ENCODE measurements around the gene TRHDE. TPM values are rescaled to one million over a fixed set of nuclear protein-coding genes. Genes with fewer than 3 reads are reported as not detected.

Gene TRHDE
- total and polyA plus RNA-seq, 2 of the 13 experiments (the other 11 are each of a cell fraction or from before 2014, with no cell fraction given): not detected

GRCh38 chr12:72677139-72677538 lies 405.0 kb downstream of the TRHDE start:
- in situ Hi-C loops (cut with HindIII; ENCODE audit: extremely low pct_ligation_motif_present, low pct_unique_long_range_greater_than_20kb) (no loop called here), intact Hi-C loops (cut with micrococcal nuclease; ENCODE audit: unreplicated experiment) (no loop called here)
- Histone ChIP-seq H3K4me2 (ENCODE audit: low read depth, low read length) (no peak overlapping the region), H3K79me2 (ENCODE audit: insufficient read depth, low read length) (no peaks in the 10 kb centered on the region), H3K36me3 (replicated peaks in 1 of 2; ENCODE audit: control insufficient read depth in 1 of 2, insufficient read depth in 2 of 2, low read length in 2 of 2) (no peaks in the 10 kb centered on the region), H3K9ac (ENCODE audit: insufficient read depth, low read depth, low read length) (no peak overlapping the region), H3K4me1 (ENCODE audit: insufficient read depth, low read length) (no peaks in the 10 kb centered on the region), H2AFZ (ENCODE audit: low read length) (no peak overlapping the region), H3K9me3 (ENCODE audit: low read length) (peaks cover 10% of the 10 kb centered on the region), H3K4me3 (replicated peaks in 1 of 3; ENCODE audit: insufficient read depth in 1 of 3, low read depth in 2 of 3, low read length in 3 of 3) (no peak overlapping the region), H3K27ac (ENCODE audit: extremely low read length, insufficient read depth, low read length) (no peak overlapping the region), H4K20me1 (ENCODE audit: insufficient read depth, low read length) (no peaks in the 10 kb centered on the region), H3K27me3 (ENCODE audit: control insufficient read depth in 1 of 2, insufficient read depth in 2 of 2, low read length in 2 of 2) (no peaks in the 10 kb centered on the region)
- ATAC-seq (no peak), FAIRE-seq (no peak), DNase-seq (ENCODE audit: low spot score) (no peak)
- POLR2A ChIA-PET: no interaction called here
- BruUV-seq (replicated peaks): no TSS peak
- no peak for TF ChIP-seq ARNTL (CRISPR knock-in tag; IDR thresholded peaks at IDR 0.05)
- TF ChIP-seq, protein P1, sequence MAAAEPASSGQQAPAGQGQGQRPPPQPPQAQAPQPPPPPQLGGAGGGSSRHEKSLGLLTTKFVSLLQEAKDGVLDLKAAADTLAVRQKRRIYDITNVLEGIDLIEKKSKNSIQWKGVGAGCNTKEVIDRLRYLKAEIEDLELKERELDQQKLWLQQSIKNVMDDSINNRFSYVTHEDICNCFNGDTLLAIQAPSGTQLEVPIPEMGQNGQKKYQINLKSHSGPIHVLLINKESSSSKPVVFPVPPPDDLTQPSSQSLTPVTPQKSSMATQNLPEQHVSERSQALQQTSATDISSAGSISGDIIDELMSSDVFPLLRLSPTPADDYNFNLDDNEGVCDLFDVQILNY (CRISPR knock-in tag; conservative IDR thresholded peaks at IDR 0.05): no peak
- TF ChIP-seq TEF (CRISPR knock-in tag; IDR thresholded peaks at IDR 0.05): no peak
- TF ChIP-seq SNRNP70 (IDR thresholded peaks at IDR 0.05; ENCODE audit: low read depth, low read length): no peak
- TF ChIP-seq ZNF768 (CRISPR knock-in tag; IDR thresholded peaks at IDR 0.05): no peak
- TF ChIP-seq, protein P2, sequence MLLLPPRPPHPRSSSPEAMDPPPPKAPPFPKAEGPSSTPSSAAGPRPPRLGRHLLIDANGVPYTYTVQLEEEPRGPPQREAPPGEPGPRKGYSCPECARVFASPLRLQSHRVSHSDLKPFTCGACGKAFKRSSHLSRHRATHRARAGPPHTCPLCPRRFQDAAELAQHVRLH (CRISPR knock-in tag; IDR thresholded peaks at IDR 0.05; ENCODE audit: borderline replicate concordance, low read depth): no peak
- TF ChIP-seq NAIF1 (CRISPR knock-in tag; IDR thresholded peaks at IDR 0.05; ENCODE audit: borderline replicate concordance): no peak
- TF ChIP-seq ZNF446 (CRISPR knock-in tag; IDR thresholded peaks at IDR 0.05): no peak
- TF ChIP-seq RELA (CRISPR knock-in tag; IDR thresholded peaks at IDR 0.05): no peak
- TF ChIP-seq BCLAF1 (IDR thresholded peaks at IDR 0.05): no peak
- CTCF ChIA-PET (ENCODE audit: low intra/inter-chr PET ratio, low total read pairs): no interaction called here
